Small intestine (tissue), 7 donors: ENCODE data around the gene LMO7. TPM values are rescaled to one million over a fixed set of nuclear protein-coding genes. Genes with fewer than 3 reads are reported as not detected.
"Not testable (repeated sequence)": the region's sequence is repeated elsewhere in the genome, so short reads cannot be mapped to it uniquely, and the experiment has no call there.

ENCODE experiments used
- DNase-seq, 2 donors: peaks; one replicate each; pipeline versions ENCODE4 v3.0.0 to v3.0.0-alpha.2; 2013
- FAIRE-seq: peaks from 2 replicates; lab custom pipeline; 2012; peaks lifted over from hg19 to GRCh38; lab: Jason Lieb, UNC
- H3K27ac ChIP-seq, 3 donors: one replicate each; pipeline ENCODE4 v1.5.1; 2013; ENCODE audit warnings: low read length in 2 of 3, mild to moderate bottlenecking in 2 of 3, control low read depth in 1 of 3, inconsistent platforms in 1 of 3, low read depth in 1 of 3, moderate library complexity in 1 of 3
- H3K27me3 ChIP-seq, 3 donors: one replicate each; pipeline ENCODE4 v1.6.1; 2013; ENCODE audit warnings: low read length in 3 of 3, inconsistent platforms in 1 of 3; ENCODE audit not compliant: control insufficient read depth in 3 of 3, insufficient read depth in 3 of 3
- H3K36me3 ChIP-seq, 3 donors: one replicate each; pipeline ENCODE4 v1.6.1; 2013; ENCODE audit warnings: low read length in 3 of 3, inconsistent platforms in 1 of 3, low read depth in 1 of 3, mild to moderate bottlenecking in 1 of 3, moderate library complexity in 1 of 3; ENCODE audit not compliant: control insufficient read depth in 3 of 3, insufficient read depth in 2 of 3
- H3K4me1 ChIP-seq, 3 donors: one replicate each; pipeline ENCODE4 v1.6.1; 2013; ENCODE audit warnings: low read length in 2 of 3, inconsistent platforms in 1 of 3, low read depth in 1 of 3, mild to moderate bottlenecking in 1 of 3, moderate library complexity in 1 of 3; ENCODE audit not compliant: control insufficient read depth in 3 of 3, insufficient read depth in 2 of 3
- H3K4me3 ChIP-seq, 3 donors: one replicate each; pipeline ENCODE4 v1.5.1; 2013; ENCODE audit warnings: low read length in 3 of 3, control low read depth in 1 of 3, inconsistent platforms in 1 of 3, low read depth in 1 of 3, mild to moderate bottlenecking in 1 of 3, moderate library complexity in 1 of 3
- H3K9me3 ChIP-seq, 2 donors: one replicate each; pipeline ENCODE4 v1.6.1; 2013; ENCODE audit warnings: low read depth in 1 of 2, low read length in 1 of 2; ENCODE audit not compliant: control insufficient read depth in 2 of 2, insufficient read depth in 1 of 2
- WGBS, 3 donors: extraction: QIAGEN DNeasy Blood & Tissue Kit; methylation state at CpG; one replicate each; pipeline ENCODE4 v1.1.7; 2013; 5-methylcytosine and 5-hydroxymethylcytosine counted together
- polyA plus RNA-seq, 4 donors: library from polyadenylated mRNA; stranded (reverse) in 3 of 4; unstranded in 1 of 4; fragments of 200-250 nt in 3 of 4; fragments of 120-200 nt in 1 of 4; gene quantifications; one replicate each; pipeline versions ENCODE4 v1.2.1 to v1.2.3, GENCODE V29; 2013
- donor health status: healthy with polysubstance abuse.
- donor health status: control.
- donor health status: control.
- donor health status: Bipolar disorder and iron deficiency.
- donor health status: healthy.

Gene LMO7
- polyA plus RNA-seq, 4 donors: 31.0 to 136 (median 84.3) TPM

GRCh38 chr13:75743072-75743471, 106.9 kb downstream of the LMO7 start:
- H3K9me3 ChIP-seq, H3K36me3 ChIP-seq, H3K27me3 ChIP-seq, H3K4me1 ChIP-seq, H3K27ac ChIP-seq, H3K4me3 ChIP-seq, FAIRE-seq, DNase-seq: not testable (repeated sequence)
- 89 to 97% (median 93%) methylated on average over 1 of the region's 1 CpG for WGBS, 3 donors

- Histone ChIP-seq H3K27me3 (no peaks in the 10 kb centered on the region), H3K4me1 (no peaks in the 10 kb centered on the region), H3K36me3 (no peaks in the 10 kb centered on the region), H3K27ac (no peak overlapping the region), H3K9me3 (peaks cover 0 to 4% of the 10 kb centered on the region in 2 donors), H3K4me3 (no peak overlapping the region)
- 94 to 96% (median 96%) methylated on average over 2 of the region's 2 CpGs for WGBS, 3 donors
- FAIRE-seq: no peak
- no peak for DNase-seq
Measured at GRCh38 chr13:75744127-75744526, 108.0 kb downstream of the LMO7 start.

GRCh38 chr13:75745387-75745786, 109.3 kb downstream of the LMO7 start:
- H3K27ac ChIP-seq: no peak overlapping the region
- H3K36me3 ChIP-seq: no peaks in the 10 kb centered on the region
- WGBS, 3 donors: 98 to 100% (median 98%) methylated on average over 2 of the region's 2 CpGs
- no peak for DNase-seq
- H3K4me3 ChIP-seq: no peak overlapping the region
- no peaks in the 10 kb centered on the region for H3K27me3 ChIP-seq
- peaks cover 0 to 4% of the 10 kb centered on the region in 2 donors for H3K9me3 ChIP-seq
- H3K4me1 ChIP-seq: no peaks in the 10 kb centered on the region
- FAIRE-seq: no peak

- Histone ChIP-seq H3K36me3 (no peaks in the 10 kb centered on the region), H3K27me3 (no peaks in the 10 kb centered on the region), H3K4me3 (no peak overlapping the region), H3K9me3 (peaks cover 0 to 4% of the 10 kb centered on the region in 2 donors), H3K27ac (no peak overlapping the region), H3K4me1 (no peaks in the 10 kb centered on the region)
- DNase-seq (no peak), FAIRE-seq (no peak)
- WGBS, 3 donors: 86 to 88% (median 87%) methylated on average over 3 of the region's 3 CpGs
Measured at GRCh38 chr13:75748874-75749273, 112.7 kb downstream of the LMO7 start.

GRCh38 chr13:75749407-75749806, 113.3 kb downstream of the LMO7 start:
- H3K27me3 ChIP-seq: no peaks in the 10 kb centered on the region
- H3K4me3 ChIP-seq: no peak overlapping the region
- FAIRE-seq (no peak), DNase-seq (no peak)
- peaks cover 0 to 4% of the 10 kb centered on the region in 2 donors for H3K9me3 ChIP-seq
- peak overlapping the region in 1 of 3 donors; percentile 3 for H3K27ac ChIP-seq
- no peaks in the 10 kb centered on the region for H3K36me3 ChIP-seq
- 40 to 52% (median 41%) methylated on average over 4 of the region's 4 CpGs for WGBS, 3 donors
- no peaks in the 10 kb centered on the region for H3K4me1 ChIP-seq

GRCh38 chr13:75751350-75751749, 115.2 kb downstream of the LMO7 start:
- WGBS, 3 donors: 88 to 93% (median 89%) methylated on average over 4 of the region's 4 CpGs
- Histone ChIP-seq H3K27me3 (no peaks in the 10 kb centered on the region), H3K27ac (no peak overlapping the region), H3K36me3 (no peaks in the 10 kb centered on the region), H3K4me3 (no peak overlapping the region), H3K9me3 (no peaks in the 10 kb centered on the region), H3K4me1 (no peaks in the 10 kb centered on the region)
- DNase-seq (no peak), FAIRE-seq (no peak)

- no peak for FAIRE-seq
- Histone ChIP-seq H3K36me3 (no peaks in the 10 kb centered on the region), H3K4me1 (no peaks in the 10 kb centered on the region), H3K27me3 (no peaks in the 10 kb centered on the region), H3K4me3 (no peak overlapping the region), H3K27ac (no peak overlapping the region), H3K9me3 (no peaks in the 10 kb centered on the region)
- no peak for DNase-seq
Measured at GRCh38 chr13:75752826-75753225, 116.7 kb downstream of the LMO7 start.

GRCh38 chr13:75754936-75755335, 118.8 kb downstream of the LMO7 start:
- no peak overlapping the region for H3K27ac ChIP-seq
- H3K4me1 ChIP-seq: peaks cover 0 to 10% (median 0%) of the 10 kb centered on the region in 3 donors
- H3K27me3 ChIP-seq: no peaks in the 10 kb centered on the region
- DNase-seq: no peak
- no peaks in the 10 kb centered on the region for H3K9me3 ChIP-seq
- no peaks in the 10 kb centered on the region for H3K36me3 ChIP-seq
- no peak for FAIRE-seq
- WGBS, 3 donors: 94 to 99% (median 97%) methylated on average over 3 of the region's 3 CpGs
- no peak overlapping the region for H3K4me3 ChIP-seq

- no peaks in the 10 kb centered on the region for H3K36me3 ChIP-seq
- H3K4me3 ChIP-seq: no peak overlapping the region
- FAIRE-seq: no peak
- no peaks in the 10 kb centered on the region for H3K9me3 ChIP-seq
- no peaks in the 10 kb centered on the region for H3K27me3 ChIP-seq
- no peak overlapping the region for H3K27ac ChIP-seq
- H3K4me1 ChIP-seq: peaks cover 0 to 10% (median 0%) of the 10 kb centered on the region in 3 donors
- DNase-seq: no peak
Measured at GRCh38 chr13:75757336-75757735, 121.2 kb downstream of the LMO7 start.
